A204.1 (cell line): Measurements from ENCODE around the gene FSIP2.

ENCODE experiments used
- FAIRE-seq: peaks from 2 replicates; lab custom pipeline; 2012; peaks lifted over from hg19 to GRCh38; lab: Jason Lieb, UNC

The FSIP2 gene, protein sequence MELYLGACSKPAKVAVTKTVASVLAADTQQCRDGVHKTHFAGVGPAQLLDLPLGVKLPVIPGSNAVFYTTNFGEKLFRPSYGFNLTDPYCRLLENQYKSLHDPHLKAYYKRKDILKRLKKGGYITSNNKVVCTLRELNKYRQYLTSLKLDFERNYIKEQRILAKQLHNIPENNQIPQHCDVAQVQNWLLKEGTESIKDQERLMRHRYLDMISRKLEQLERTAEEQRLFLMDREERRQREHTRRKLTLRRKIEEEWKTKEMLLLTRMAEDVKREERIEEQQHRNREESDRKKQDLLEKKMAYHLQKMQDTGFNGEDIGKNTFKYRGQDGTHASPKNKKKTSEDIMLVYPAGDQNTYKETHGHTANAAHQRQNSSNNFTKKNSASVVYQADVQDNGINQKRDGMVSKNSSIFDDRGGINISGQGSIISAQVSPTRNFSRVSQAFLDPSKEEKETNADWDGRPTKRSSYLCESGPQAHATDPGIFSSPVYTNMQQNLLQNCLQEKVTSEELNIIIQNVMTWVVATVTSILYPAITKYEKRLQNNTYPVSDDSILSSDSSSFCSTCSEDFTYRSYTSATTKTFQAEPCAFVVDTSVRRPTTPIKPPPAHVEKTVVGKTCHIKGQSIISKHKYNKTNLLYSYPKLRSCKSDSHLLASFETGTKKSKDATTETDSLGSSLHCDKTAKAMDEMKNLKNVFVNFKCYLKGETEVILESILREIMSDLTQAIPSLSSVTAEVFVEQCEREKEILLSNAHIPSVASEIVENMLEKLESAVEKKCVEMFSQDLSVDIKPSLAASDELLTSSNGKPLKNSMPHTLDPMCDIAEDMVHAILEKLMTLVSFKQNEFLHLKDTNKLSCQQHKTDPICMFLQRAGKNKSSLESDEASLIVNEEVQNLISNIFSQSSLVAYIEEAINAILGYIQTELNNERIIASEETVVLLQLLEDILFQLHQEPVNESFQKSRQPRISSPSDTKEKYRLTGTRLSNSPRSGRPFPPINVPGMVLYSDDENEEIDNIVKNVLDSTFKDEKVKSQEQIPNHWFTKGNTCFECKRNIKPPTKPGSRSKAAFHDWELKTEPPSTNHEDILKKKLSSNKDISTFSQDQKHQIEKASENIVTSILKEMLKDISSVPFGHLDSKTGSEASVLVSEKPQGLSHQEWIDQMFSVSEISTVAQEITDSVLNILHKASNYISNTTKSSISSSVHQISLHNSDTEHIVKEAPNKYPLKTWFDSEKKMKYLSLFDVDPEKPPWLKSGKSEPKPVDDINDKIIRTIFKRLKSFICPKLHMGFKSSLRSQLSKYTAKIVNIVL (N-terminal part only)

GRCh38 chr2:185738679-185739472 is at the start of gene FSIP2:
Gene FSIP2 (plus strand): TSS chr2:185738804. CDS start chr2:185738895, 91 bp downstream.
- FAIRE-seq, result no peak

GRCh38 chr2:185689906-185690539 is 48.6 kb upstream of the FSIP2 start:
- no peak for FAIRE-seq

DNA sequence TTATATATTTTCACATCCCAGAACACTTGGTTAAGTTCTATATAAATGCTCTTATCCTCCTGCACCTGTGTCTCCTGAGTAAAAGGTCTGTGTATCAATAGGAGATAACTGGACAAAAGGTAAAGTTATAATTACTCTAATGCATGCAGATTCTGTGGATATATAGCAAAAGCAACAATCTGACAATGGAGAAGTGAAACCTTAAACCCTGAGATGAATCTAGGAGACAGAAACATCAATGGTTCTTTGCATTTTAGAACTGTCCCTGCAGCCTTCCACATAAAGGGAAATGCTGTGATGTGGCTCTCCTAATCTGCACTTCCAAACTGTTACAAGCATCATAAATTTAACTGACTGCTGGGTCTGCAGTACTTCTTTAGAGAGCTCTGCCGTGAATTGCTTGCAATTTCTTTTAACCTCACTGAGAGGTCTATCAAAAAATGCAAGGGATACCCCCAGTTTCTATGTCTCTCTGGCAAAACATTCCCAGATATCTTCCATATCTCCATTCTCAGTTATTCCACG is 42.8 kb upstream of the FSIP2 start:
- FAIRE-seq, result no peak

DNA sequence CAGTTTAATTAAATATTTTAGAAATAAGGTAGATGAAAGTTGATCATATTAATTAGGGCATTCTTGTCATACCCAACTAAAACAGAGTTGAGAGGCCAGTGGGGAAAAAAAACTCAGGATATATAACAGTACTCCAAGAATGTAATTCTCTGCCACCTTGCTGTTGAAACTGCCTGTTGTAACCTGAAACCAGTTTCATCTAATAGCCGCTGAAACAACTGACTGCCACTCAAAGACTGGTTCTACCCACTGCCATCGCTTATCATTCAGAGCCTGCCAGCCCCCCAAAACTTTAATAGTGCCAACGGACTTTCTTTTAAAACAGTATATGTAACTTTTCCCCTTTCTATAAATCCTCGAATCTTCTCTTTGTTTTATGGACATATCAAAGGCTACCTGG is 37.7 kb upstream of the FSIP2 start:
- no peak for FAIRE-seq

DNA sequence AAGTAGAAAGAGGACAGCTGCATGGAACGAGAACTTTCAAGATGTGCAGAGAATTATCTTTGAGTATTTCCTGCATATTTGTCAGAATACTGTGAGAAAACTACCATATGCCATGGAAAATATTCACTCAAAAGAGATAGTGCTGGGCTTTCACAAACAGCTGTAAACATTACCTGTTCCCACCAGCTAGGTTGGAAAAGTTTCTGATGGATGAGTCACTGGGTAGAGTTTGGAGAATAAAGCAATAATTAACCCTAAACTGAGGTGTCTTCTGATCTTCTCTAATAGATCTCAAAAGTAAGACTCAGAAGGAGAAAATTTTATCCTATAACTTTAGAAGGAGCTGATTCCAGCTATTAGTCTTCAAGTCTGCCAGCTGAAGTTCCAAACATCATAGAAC is 3.9 kb upstream of the FSIP2 start:
- no peak for FAIRE-seq

- no peak for FAIRE-seq
These were observed 2.4 kb upstream of the FSIP2 start for GRCh38 chr2:185736210-185736609.

DNA sequence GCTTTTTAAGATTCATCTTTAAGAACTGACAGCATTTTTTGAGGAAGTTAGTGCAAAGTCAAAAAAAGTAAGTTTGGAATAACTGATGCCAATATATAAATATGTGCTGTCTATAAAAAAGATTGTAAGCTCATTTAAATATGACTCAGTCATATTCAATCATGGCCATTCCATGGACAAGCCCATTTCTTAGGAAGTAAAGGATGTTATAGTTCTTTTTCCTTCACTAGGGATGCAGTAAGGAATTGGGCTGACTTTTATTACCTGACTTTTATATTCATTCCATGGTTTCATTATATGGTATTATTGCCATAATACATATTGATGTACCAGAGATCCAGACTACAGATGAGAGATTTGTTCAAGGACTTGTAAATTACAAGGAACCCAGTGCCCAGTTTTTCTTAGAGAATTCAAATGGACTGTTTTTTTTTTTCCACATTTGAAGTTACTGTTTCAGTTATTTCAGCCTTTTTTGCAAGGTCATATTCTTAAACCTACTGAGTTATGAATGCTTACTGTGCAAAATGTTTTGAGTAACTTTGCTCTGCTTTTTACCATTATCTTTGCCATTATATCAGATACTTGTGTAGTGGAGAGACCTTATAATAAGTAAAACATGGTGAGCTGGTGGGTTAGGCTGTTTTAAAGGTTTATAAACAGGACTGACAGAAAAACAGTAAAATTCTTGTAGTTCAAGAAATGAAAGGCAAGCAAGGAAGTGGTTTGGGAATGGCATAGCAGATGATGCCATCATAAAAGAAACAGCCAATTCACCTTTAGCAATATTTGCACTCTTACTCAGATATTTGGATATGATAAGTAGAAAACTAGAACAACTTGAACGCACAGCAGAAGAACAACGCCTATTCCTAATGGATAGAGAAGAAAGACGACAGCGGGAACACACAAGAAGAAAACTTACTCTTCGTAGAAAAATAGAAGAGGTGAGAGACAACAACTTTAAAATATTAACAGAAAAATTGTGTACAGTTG is 7.6 kb downstream of the FSIP2 start:
- FAIRE-seq, result no peak

DNA sequence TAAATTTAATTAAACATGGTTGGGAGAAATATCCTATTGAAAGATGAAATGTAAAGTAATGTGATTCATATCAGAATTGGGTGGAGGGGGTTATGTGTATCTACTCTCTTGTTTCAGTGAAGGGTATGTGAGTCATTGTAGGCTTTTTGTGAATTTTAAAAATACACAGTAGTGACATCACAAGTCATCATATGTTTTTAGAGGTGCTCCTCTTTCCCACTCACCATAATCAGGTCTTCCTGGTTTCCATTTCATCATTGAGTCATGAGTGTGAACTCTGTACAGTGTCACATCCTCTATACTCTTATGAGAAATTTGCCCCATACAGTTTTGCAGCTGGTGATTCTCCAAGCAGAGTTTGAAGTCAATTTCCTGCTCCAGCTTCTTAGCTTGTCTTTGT is 18.8 kb downstream of the FSIP2 start:
- FAIRE-seq, result no peak

GRCh38 chr2:185771396-185771795 is 32.8 kb downstream of the FSIP2 start:
- FAIRE-seq, result no peak

- no peak for FAIRE-seq
These were observed 42.3 kb downstream of the FSIP2 start for GRCh38 chr2:185780890-185781289.

- FAIRE-seq, result no peak
These were observed 43.7 kb downstream of the FSIP2 start for GRCh38 chr2:185782223-185782769.

- no peak for FAIRE-seq
These were observed 46.6 kb downstream of the FSIP2 start for GRCh38 chr2:185785156-185785555.

- no peak for FAIRE-seq
These were observed 47.4 kb downstream of the FSIP2 start for GRCh38 chr2:185785851-185786473.

DNA sequence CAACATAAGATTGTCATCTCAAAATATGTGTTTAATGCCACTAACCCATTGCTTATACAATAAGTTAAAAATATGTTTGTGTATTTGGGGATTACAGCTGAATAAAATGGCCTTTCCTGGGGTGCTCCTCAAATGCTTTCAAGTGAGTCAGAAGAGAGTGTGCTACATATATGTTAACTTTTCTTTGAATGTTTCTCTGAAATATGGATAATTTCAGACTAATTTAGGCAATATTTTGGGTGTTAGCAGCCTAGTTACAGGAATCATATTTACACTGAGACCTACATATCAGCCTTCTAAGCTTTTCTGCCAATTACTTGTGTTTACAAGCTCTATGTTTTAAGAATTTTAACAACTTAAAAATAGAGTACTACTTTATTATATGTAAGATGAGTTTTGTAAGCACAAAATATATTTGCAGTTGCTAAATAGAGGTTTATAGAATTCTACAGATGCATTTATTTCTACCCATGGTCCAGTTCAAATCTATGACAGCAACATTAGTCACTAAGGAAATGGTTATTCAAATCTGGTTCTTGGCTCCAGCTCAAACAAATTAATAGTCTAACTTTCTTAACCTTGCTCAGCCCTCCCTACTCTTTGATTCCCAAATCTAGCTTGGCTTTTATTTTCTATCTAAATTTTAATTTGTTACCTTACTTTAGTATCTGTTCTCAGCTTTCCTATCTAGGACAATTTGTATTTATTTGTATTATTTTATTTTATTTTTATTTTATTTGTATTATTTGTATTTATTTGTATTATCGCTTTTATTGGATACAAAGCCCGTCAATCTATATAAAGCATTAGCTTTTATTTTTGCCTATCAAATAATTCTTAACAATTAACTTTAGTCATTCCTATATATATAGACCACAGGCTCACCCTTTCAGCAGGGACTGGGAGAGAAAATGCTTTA is 48.9 kb downstream of the FSIP2 start:
- FAIRE-seq, result no peak

DNA sequence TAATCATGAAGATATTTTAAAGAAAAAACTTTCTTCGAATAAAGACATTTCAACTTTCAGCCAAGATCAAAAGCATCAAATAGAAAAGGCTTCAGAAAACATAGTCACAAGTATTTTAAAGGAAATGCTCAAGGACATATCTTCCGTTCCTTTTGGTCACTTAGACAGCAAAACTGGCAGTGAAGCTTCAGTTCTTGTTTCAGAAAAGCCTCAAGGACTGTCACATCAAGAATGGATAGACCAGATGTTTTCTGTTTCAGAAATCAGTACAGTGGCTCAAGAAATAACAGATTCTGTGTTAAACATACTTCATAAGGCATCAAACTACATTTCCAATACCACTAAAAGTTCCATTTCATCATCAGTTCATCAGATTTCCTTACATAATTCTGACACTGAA is 51.8 kb downstream of the FSIP2 start:
- FAIRE-seq, result no peak

- FAIRE-seq, result no peak
These were observed 55.1 kb downstream of the FSIP2 start for GRCh38 chr2:185793532-185794345.

- no peak for FAIRE-seq
These were observed 58.2 kb downstream of the FSIP2 start for GRCh38 chr2:185796758-185797157.
